HG03045 (cell line): ENCODE data around the gene TOM1L1.
A peak's percentile ranks its signal among the peaks of the same experiment; 100 is the strongest.

ENCODE experiments used
- ATAC-seq: cut with Tn5 transposase; IDR thresholded peaks from one replicate; pipeline ENCODE4 v1.9.1; 2021; ENCODE audit warnings: mild to moderate bottlenecking, moderate library complexity; ENCODE audit not compliant: unreplicated experiment

TOM1L1 gene

DNA sequence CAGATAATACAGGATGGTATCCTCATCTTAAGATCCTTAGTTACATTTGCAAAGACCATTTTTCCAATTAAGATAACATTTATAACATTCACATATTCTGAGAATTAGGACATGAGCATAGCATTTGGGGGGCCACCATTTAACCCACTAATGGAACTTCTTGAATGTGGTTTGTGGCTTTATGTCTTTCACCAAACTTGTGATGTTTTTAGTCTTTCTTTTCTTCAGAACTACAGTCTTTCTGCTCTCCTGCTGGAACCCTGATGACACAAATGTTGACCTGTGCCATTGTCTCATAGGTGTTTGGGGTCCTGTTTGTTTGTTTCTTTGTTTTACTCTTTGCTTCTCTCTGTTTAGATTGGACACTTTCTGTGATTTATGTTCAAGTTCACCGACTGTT, 44.6 kb downstream of the TOM1L1 start:
- ATAC-seq: no peak

DNA sequence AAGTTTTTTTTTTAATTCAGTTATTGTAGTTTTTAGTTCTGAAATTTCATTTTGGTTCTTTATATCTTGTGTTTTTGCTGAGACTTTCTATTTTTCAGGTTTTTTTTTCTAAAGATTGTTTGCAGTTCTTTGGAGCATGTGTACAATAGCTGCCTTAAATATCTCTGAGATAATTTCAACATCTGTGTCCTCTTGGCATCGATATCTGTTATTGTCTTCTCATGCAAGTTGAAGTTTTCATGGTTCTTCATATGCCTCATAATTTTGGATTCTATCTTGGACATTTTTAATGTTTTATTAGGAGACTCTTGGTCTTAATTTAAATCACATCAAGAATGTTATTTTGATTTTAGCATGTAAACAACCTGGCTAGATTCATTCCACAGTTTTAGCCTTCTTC, 45.0 kb downstream of the TOM1L1 start:
- ATAC-seq: no peak

DNA sequence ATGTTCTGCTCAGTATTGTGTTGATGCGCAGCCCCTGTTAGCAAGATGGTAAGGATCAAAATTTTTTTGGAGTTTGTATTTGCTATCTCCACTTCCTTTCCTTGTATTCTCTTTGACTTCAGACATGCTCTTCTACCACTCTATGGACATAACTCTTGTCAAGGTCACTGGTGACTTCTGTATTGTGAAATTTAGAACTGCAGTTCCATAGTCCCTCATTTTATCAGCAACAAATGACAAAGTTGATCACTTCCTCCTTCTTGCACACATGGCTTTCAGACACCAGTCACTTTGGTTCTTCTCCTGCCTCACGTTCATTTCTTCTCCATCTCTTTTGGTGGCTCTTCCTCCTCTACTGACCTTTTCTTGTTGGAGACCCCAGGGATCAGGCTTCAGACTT, 46.7 kb downstream of the TOM1L1 start:
- ATAC-seq: no peak

DNA sequence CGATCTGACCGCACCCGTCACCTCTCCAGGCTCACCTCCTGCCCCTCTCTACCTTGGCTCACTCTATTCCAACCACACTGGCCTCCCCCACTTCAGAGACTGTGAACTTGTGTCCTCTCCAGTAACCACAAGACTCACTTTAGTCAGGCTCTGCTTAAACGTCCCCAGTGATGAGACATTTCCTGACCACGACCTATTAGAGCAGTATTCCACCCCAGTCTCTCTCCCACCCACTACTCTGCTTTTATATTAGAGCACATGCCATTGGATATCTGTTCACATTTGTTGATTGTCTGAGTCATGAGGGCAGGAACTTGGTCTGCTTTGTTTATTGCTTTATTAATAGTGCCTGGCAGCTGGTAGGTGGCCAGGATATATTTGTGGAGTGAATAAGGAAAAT, 47.7 kb downstream of the TOM1L1 start:
- no peak for ATAC-seq

DNA sequence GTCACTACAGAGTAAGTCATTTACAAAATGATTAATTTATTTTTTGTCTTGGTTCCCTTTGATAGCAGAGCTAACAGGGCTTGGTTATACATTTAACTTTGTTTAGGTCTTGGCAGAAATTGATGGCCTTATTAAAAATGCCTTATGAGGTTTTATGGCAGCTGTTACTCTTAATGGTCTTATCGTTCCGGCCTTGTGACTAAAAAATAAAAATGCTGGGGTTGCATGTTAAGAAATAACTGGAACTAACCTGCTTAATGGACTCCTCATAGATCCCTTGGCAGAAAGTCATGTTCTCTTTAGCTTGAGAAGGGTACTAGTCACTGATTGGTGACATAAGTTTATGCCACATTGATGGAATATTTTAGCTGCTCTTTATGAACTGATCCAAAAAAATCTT, 49.5 kb downstream of the TOM1L1 start:
- ATAC-seq: no peak

DNA sequence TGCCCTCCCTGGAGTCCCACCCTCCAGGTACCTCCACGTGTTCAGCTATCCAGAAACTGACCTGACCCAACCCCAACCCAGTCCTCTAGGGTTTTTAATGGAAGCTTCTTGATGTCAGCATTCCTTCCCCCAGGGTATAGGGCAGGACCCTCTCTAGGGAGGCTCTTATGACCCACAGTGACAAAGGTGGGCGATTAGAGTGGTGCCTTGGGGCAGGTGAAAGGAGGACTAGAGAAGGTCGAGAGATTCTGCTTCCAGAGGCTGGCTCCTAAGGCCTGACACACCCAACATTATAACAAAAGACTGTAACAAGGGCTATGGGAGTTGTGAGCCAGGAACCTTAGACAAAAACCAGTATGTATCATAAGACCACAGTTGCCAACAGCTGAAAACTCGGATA, 50.6 kb downstream of the TOM1L1 start:
- ATAC-seq: no peak

DNA sequence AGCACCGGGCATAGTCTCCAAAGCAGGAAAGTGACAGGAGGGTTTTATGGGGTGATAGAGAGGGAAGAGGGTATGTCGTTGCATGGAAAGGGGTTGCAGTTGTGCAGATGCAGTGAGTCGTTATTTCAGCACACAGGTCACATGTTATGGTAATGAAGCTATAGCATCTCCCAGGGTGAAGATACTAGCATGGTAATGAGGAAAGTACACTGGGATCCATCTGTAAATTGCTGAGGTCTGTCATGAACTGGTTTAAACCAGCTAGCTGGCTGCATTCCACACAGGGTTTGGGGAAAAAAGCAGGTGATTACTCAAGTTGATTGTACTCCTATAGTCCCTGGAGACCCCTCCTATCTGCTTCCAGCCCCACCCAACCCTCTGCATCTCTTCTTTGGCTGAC, 56.1 kb downstream of the TOM1L1 start:
- ATAC-seq: no peak

DNA sequence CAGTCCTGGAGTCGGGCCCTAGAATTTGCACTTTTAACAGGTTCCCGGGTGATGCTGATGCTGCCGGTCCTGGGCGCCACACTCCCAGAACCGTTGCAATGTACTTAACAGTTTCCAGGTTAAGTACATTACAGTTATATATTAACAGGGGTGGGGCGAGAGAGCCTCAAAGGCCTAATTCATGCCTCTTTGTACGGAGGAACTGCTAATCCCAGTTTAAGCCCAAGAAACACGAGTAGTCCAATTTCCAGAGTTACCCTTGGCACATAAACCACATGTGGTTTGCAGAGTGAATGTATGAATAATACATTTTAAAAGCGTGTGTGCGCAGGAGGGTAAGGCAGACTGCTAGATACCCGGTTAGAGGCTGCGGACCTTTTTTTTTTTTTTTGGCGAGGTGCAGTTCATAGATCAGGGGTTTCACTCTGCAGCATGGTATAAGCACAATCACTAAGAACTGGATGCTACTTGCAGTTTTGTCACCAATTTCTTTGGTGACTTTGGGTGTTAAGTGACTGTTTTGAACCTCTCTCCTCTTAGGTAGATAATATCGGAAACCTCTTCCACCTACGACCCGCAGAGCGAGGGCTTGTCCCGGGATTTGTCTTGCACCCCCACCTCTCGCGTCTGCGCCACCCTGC, 67.1 kb downstream of the TOM1L1 start:
- ATAC-seq: peak; percentile 24

DNA sequence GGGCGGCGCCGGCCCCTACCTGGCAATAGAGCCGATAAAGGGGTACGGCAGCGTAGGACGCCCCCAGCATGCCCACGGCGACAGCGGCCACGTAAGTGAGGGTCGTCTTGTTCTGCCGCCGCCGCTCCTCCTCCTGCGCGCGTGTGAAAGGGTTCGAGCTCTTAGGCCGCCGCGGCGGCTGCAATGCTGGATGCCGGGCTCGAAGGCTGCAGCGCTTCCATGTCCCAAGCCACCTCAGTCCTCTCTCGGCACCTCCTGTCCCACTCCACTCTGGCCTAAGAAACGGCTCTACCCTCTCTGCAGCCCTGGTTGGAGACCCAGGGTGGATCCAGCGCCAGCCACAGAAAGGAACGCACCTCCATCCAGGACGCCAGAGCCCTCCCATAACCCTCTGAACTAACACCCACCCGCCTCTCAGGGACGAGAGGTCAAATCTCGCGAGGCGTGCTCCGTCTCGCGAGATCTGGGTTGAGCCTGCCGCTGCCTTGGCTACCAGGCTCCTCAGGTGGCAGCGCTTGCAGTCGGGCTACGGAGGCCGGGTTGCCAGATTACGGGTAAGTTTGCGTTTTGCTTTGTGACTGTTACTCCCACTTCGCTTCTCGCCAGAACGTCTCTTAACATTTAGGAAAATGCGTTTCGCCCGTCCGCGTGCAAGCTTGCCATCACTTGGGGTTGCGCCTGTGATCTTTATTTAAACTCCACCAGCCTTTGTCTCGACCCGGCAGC, 67.8 kb downstream of the TOM1L1 start, which contains the start of the genes COX11 and STXBP4:
Gene COX11, minus strand, starts transcription at position 393 of the 726 bp plus-strand sequence. Its CDS starts 8 bp downstream, at position 385.
Gene STXBP4, plus strand, starts transcription at position 504 of the 726 bp plus-strand sequence. CDS start 17,455 bp downstream, outside the sequence.
- ATAC-seq: peak; percentile 95

DNA sequence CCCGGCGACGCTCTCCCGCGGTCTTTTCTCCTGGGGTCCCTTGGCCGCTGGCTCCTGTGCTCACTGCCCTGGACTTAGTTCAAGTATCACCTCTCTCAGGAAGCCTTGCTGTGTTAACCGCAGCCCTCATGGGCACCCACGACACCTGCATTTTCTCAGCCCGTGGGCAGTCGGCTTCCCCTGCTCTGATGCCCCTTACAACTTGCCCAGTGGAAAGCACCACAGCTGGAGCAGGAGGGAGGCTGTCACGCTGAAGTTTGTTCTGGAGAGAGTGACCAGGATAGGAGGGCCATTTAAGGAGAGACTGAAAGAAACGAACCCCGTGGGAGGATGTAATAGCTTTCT, 68.3 kb downstream of the TOM1L1 start:
- peak; percentile 32 for ATAC-seq

DNA sequence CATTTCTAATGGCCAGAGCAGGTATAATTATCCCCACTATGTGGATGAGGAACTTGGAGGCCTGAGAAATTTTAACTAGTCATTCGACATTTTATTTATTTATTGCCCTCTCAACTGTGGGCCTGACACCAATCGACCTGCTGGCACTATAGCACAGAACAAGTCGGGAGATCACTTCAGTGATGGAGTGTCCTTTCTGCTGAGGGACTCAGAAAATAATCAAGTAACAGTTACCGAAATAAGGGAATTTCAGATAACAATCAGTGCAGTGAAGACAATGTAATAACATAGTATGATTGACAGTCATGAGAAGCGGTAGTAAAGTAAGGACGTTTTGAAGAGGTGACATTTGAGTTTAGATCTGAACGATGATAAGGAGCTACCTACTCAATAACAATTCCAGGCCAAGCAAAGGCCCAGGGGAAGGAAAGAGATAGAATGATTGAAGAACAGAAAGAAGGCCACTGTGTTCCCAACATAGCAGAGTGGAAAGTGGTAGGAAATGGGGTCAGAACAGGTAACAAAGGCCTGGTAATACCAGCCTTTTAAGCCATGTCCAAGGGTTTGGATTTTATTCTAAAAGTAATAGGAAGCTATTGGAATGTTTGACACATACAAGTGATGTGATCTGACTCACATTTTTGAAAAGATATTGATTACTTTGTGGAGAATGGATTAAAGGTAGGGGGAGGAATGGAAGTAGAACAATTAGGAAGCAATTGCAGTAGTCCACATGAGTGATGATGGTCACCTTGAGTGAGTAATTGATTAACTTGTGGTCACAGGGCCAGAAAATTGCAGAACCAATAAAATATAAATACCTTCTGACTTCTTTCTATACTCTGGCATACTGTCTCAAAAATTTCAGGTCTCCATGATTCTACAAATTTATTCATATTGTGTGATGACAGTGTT, 69.3 kb downstream of the TOM1L1 start:
- ATAC-seq: no peak

DNA sequence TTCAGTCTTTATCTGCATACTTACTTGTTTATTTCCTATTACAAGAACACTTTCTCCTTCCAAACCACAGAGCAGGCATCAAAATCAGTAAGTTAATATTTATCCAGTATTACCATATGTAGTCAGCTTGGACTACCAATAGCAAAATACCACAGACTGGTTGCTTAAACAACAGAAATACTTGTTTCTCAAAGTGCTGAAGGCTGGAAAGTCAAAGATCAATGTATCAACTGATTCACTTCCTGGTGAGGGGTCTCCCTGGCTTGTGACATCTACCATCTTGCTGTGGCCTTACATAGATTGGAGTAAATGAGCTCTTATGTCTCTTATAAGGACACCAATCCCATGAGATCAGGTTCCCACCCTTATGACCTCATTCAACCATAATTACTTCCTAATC, 70.5 kb downstream of the TOM1L1 start:
- ATAC-seq: no peak

DNA sequence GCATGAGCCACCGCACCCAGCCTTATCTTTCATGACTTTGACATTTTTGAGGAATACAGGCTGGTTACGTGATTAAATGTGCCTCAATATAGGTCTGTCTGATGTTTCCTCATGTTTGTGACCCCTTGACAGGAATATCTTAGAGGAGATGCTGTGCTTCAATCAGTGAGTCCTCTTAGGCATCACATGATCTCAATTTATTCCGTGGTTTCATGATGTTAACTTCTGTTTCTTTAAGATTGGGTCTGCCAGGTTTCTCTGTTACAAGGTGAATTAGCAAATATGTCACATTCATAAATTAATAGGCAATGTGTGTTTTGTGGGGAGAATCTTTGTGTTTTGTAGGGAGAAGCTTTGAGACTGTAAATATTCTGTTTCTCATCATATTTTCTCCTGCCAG, 71.2 kb downstream of the TOM1L1 start:
- ATAC-seq: no peak

DNA sequence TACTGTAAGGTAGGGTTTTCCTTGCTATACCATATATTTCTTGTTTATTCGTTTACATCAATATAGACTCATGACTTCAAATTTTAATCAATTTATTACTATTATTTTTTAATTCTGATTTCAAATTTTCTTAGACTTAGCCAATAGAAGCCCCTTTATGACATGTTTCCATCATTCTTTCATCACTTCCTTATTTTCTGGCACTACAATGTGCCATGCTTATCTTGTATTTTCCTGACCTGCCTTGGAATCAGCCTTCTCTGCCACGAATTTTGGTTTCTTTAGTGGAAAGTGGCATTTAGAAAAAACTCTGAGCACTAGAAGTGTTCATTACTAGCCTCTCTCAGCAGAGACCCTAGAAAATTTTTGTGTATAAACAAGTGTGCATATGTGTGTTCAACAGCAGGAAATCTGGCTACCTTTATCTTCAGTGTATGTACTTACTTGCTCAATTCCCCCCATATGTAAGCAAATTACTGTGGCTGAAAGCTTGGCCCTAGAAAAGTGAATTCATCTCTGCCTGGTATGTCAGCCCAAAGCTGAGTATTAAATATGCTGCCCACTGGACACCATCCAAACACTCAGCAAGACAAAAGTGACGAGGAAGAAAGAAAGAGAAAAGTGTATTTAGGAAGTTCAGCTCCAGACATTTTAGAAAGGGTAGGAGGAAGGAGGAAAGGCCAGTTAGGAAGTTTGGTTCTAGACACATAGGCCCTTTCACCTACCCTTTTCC, 71.9 kb downstream of the TOM1L1 start:
- no peak for ATAC-seq

DNA sequence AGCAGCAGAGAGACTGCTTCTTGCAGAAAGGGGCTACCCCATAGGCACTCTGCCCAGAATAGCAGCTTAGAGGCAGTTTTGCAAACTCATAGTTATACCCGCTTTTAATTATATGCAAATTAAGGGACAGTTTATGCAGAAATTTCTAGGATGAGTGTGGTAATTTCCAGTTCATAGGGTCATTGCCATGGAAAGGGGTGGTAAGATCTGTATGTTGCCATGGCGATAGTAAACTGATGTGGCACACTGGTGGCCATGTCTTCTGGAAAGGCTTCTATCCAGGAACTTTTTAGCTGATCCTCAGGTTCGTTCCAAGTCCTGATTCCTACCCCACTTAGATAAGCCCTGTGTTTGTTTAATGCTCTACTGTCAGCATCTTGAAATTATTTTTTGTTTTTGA, 74.1 kb downstream of the TOM1L1 start:
- no peak for ATAC-seq

DNA sequence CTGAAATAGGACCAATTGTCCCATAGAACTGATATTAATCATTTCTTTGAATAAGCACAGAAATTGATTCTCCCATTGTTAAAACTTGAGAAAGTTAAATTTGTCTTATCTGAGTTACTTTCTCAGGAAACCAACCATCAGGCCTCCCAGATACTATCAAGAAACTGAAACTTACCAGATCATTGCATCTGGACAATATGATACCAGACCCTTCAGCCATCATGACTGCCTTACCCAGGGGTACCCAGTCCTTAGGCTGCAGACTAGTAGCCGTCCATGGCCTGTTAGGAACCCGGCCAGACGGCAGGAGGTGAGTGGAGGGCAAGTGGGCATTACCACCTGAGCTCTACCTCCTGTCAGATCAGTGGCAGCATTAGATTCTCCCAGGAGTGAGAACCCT, 75.7 kb downstream of the TOM1L1 start:
- no peak for ATAC-seq

DNA sequence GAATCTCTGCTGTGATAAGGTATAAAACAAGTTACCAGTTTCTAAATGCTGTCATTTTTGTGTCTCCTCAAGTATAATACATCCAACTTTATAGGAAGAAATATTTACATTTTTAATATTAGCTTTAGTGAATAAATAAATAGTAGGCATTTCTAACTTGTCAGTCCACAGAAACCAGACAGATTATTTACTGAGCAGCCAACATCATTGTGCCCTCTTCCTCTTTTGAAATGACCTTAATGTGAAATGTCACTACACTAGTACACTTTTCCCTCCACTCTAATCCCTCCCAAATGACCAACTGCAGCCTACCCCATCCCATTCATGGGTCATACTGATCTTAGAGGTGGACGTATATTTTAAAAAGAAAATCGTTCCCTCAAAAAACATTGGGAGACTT, 77.1 kb downstream of the TOM1L1 start:
- ATAC-seq: no peak

DNA sequence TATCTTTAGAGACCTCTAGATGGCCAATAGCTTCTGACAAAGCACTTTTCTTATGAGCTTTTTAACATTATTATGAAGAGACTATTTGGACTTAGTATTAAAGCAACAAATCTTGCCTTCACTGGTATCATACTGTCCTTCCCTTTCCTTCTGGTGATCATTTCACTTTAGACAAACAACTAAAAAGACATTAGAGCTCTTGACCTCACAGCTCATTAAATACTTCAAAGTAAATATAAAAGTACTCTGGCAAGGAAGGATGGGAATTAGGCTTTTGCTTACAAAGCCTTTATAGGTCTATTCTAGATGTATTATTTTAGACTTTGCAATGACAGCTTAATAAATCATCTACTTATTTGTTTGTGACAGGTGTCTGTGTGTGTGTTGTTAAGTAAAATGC, 79.0 kb downstream of the TOM1L1 start:
- ATAC-seq: no peak

DNA sequence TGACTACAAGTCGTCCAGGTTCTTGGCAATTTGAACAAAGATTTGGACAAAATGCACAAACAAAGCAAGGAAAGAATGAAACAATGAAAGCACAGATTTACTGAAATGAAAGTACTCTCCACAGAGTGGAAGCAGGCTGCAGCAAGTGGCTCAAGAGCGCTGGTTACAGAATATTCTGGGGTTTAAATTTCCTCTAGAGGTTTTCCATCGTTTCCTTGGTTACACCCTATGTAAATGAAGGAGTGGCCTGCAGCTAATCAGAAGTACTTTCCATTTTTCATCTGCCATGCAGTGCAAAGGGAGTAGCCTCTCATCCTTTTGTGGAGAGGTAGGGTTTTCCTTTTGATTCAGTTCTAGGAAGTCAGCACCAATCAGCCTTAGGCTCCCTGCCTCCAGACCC, 79.7 kb downstream of the TOM1L1 start:
- ATAC-seq: no peak

DNA sequence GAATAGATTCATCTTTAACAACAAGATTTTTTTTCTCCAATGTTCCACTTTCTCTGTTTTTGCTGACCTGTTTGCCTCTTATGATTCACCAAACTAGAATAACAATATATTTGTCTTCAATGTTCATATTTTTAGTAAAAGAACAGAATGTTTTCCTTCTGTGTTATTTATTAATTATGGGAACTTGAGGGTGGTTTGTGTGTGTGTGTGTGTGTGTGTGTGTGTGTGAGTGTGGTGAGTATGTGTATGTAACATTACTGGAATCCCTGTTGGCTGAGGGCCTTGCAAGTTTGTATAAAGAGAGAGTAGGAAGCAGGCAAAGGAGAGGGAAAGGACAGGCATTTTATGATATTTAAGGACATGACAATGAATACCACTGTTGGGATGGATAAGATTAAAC, 81.7 kb downstream of the TOM1L1 start:
- no peak for ATAC-seq

DNA sequence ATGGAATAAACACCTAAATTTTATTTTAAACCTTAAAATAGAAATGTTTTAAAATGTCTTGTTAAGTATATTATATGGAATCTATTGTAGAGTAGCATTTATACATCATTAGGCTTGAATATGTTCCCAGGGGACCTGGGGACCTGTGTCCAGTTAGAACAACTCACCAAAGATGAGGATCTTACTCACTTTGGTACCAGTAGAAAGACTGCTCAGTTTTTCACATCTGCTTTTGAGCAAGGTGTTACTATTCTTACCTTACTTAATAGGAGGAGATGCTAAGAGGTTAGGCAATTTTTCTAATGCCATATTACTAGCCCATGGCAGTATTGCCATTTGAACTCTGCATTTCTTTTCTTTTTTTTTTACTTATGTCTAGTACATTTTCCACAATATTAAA, 82.6 kb downstream of the TOM1L1 start:
- no peak for ATAC-seq
